ENCODE data around the gene FMN2.

- TF ChIP-seq CTCF (IDR thresholded peaks at IDR 0.05) (no peak), POLR2A (IDR thresholded peaks at IDR 0.05) (no peak), POLR2AphosphoS5 (IDR thresholded peaks at IDR 0.05) (no peak), EP300 (IDR thresholded peaks at IDR 0.05) (no peak)
Measured at GRCh38 chr1:240093120-240093961, 1.7 kb downstream of the FMN2 start.
